ENCODE results near the gene CDK5R2.

Gene CDK5R2

DNA sequence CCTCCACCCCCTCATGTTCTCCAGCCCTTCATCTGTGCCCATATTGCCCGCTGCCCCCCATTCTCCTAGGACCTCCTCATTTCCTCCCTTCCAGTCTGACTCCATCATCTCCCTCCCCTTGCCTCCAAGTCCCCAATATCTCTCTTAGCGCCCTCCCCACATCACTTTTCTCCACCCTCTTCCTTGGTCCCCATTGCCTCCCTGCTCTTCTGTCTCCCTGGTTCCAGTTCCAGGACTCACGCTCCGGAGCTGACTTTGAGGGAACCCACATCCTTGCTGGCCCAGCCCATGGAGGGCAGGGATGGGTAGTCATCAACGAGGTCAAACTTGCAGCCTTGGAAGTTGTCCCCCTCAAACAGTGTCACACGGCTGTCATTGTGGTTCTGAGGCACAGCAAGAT is 31.1 kb downstream of the CDK5R2 start:
- FAIRE-seq = no peak

DNA sequence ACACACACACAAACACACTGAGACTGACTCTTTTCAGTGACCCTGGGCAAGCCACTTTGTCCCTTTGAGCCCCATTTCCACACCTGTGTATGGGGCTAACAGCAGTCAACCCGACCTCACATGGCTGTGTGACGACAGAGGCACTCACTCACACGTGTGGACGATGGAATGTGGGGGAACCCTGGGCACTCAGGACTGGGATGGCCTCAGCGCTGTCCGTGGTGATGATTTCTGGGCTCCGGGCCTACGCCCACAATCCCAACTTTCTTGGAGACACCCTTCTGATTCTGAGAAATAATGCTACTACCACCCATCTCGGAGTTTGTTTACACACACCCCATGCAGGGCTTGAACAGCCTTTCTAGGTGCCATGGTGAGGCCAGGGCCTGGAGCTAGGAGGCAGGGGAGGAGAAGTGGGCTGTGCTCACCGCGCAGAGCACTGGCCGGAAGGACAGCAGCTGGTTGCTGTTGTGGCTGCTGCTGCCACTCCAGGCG is 32.3 kb downstream of the CDK5R2 start:
- FAIRE-seq = no peak

DNA sequence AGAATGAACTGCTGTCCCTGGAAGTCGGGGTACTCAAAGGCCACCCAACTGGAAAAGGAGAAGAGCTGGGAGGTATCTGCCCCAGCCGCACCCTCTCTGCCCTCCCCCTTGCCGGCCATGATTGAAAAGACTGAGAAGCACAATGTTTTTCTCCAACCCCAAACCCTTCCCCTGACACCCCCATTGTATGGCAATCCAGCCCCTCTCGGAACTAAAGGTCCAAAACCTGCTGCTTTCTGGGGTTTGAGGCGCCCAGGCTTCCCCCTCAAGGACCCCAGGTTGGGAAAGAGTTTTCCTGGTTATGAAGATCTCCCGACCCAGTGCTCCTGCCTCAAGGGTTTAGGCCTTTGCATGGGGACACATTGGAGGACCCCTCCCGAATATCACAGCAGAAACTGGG is 32.7 kb downstream of the CDK5R2 start:
- FAIRE-seq = no peak

- FAIRE-seq = no peak
Observed at GRCh38 chr2:218992703-218993344, 33.4 kb downstream of the CDK5R2 start.

GRCh38 chr2:218993345-218994315 is 34.2 kb downstream of the CDK5R2 start, which contains the start of gene CRYBA2:
CRYBA2 (minus strand) TSS chr2:218993422; CDS start chr2:218993176, 246 bp downstream.
- FAIRE-seq = no peak

DNA sequence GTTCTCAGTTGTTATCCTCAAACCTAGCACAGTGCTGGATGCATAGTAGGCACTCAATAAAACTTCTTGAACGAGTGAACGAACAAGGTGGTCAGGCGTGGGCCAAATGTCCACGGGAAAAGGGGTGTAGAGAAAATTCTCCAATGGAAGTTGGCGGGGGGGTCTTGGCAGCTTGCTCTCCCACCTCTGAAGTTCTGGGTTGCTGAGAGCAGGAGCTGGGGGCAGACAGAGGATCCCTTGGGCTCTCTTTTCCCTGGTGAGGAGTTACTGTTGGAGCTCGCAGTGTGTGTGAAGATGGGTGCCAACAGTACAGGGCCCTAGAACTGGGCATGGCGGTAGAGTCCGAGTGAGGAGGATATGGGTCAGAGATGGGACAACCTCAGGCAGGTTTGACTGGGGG is 36.1 kb downstream of the CDK5R2 start:
- no peak for FAIRE-seq

DNA sequence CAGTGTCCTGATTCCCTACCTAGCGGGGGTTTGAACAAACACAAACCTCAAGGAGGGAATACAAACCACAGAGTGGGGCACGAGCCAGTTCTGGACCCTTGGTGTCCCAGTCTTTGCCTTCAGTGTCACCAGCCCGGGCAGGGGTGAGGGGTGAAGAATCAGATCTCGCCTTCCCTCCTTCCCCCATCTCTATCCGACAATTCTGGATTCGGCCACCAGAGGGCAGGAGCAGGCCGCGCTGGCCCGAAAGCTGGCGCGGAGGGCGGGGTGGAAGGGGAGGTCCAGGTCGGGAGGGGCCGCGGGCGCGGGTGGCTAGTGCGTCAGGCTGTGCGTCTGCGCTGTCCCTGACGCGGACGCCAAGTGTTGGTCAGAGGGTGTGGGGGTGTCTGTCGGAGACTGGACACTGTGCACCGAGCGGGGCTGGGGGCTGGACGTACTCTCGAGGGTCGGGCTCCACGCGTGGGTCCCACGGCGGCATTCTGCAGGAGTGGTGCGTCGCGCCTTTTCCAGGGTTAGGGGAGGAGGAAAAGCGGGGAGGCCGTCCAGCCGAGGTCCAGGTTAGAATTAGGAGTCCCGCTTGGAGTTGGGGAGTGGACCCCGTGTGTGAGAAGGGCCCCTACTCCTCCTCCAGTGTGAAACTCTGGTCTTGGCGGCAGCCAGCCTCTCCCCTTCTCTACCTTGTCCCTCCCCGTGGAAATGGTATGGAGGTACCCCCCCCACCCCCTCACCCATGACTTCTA is 36.7 kb downstream of the CDK5R2 start:
- FAIRE-seq = no peak

DNA sequence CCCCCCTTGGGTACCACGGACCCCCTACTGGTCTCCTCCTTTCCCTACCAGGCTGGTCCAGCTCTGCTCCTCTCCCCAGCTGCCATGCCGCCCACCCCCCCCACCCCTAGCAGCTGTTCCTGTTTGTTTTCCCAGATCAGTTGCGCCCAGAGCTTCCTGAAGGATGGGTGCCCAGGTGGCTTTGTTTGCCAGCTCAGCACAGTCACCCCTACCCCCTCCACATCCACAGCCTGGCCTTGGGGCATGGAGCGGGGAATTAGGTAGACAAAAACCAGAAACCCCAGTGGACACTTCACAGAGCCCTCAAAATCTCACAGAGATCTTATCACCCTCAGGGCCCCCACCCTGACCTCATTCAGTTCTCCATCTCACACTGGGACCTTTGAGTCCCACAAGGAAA is 37.5 kb downstream of the CDK5R2 start:
- no peak for FAIRE-seq

GRCh38 chr2:218997731-218998130 is 38.3 kb downstream of the CDK5R2 start:
- FAIRE-seq = no peak

GRCh38 chr2:218998414-218999002 is 39.0 kb downstream of the CDK5R2 start:
- FAIRE-seq = no peak

DNA sequence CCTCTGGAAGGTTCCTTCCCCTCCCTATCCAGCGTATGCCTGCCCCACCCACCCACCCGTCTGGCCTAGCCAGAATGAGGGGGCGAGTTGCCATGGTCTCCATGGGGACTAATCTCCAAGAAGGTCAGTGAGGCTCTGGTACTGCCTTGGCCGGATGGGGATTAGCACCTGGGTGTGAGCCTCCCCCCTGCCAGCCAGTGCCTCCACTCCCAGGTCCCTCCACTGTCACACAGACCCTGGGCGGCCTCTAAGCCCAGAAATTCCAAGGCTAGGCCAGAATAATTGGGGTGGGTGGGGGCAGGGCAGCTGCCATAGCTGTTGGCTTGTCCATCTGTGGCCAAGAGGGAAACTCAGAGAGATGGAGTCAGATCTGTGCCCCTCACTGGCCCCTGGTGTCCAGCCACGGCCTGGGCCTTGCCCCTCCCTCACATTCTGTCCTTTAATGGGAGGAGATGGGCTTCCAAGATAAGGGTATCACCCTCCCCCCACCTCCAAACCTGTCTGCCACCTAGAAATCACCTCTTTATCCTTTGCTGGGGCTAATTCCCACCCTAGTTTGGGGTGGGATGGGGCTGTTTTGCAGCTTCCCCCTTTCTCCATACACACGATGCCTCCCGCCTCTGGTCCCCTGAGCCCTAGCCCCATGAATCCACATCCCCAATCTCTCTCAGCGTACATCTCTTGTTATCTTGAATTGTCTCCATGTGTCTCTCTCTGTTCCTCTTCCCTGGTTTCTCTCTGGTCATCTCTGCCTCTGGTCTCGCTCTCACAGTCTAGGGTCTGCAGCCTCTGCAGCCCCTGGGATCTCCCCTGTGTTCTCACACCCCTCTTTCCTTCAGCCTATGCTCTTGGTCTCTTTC is 39.8 kb downstream of the CDK5R2 start:
- FAIRE-seq = no peak

DNA sequence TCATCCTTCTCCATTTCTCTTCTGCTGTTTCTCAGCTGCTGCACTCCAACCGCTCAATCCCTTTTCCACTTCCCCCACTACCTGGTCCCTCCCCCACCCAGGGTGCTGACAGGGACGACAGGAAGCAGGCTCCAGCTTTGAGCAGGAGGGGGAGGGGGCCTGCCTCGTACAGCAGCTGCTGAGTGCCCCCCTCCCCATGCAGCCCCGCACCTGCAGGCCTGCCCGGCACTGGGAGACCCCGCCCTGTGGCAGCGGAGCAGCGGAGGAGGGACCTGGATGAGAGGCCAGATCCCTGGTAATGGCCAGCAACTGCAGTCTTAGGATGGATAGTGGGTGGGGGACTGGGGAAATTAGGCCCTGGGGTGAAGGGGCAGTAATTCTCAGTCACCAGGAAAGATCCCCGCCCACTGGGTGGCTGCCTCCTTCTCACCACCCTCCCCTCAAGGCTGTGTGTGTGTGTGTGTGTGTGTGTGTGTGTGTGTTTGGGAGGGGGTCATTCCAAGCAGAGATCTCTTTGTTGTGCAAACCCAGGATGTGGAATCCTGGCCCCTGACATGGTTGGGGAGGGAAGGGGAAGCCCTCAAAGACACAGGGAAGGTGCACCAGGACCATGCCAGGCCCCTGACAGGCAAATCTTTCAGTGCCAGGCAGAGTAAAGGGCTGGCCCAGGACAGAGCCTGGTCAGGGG is 40.6 kb downstream of the CDK5R2 start:
- FAIRE-seq = no peak

GRCh38 chr2:219000569-219000960 is 41.1 kb downstream of the CDK5R2 start:
- FAIRE-seq = no peak

DNA sequence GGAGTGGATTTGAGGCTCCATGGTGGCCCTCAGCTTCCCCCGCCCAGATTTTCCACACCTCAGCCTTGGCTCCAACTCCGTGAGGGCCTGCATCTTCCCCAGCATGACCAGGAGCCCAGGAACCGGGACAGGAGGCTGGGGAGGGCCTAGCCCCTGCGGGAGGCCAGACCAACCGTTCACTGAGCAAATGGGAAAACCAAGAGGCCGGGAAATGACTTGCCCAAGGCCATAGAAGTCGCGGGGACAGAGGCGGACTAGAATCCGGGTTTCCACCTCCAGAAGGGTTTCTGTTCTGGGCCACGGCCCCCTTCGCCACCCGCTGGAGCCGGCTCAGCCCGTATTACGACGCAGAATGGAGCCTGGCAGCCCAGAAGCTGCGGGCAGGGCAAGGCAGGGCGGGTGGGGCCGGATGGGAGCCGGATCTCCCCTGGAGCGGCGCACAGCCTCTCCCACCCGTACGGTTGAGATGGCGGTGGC is 41.7 kb downstream of the CDK5R2 start:
- no peak for FAIRE-seq

DNA sequence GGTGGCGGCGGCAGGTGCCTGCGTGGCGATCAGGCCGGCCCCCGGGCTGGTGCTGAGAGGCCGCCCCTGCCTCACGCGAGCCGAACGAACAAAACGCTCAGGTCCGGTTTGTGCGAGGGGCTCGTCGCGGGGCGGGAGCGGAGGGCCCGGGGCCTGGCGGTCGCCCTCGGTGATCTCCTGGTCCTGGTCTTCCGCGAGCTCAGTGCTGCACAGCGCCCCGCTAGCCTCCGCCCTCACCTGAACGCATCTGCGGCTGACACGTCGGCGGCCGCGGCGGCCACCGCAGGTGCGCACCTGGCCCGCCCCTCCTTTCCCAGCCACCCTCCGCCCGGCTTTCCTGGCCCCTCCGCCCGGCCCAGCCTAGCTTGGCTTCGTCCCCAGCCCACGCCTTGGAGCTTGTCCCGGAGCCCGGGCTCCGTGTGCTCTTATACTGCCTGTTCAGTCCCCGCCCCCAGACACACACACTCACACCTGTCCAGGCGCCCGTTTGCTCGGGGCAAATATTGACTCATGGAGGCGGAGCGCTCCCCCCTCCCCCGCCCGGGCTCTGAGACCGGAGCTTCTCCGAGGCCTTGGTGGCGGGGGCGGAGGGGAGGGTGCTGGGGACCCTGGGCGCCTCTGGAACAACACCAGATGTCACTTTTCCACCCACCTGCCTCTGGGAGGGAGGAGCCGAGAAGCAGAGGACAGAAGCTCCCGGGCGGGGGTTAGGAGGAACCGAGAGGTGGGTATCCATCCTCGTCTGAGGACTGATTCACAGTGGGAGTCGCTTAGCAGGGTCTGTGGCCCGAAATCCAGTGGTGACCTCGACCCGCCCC is 42.3 kb downstream of the CDK5R2 start:
- no peak for FAIRE-seq

GRCh38 chr2:219002395-219003266 is 43.2 kb downstream of the CDK5R2 start:
- no peak for FAIRE-seq

DNA sequence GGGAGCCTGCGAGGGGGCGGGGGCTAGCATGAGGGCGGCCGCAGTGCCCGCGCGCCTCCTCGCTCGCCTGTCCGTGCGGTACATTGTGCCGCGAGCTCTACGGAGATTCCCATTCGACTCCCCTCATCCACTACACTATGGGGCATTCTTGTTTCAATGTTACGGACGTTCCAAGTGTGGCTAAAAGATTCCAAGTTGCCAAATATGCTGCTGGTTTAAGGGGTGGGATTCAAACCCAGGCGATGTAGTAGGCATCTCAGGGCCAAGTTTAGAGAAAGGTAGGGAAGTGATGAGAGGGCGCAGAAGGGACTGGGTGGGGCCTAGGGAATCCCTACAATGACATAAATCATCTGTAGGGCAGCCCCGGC is 43.8 kb downstream of the CDK5R2 start:
- FAIRE-seq = no peak

DNA sequence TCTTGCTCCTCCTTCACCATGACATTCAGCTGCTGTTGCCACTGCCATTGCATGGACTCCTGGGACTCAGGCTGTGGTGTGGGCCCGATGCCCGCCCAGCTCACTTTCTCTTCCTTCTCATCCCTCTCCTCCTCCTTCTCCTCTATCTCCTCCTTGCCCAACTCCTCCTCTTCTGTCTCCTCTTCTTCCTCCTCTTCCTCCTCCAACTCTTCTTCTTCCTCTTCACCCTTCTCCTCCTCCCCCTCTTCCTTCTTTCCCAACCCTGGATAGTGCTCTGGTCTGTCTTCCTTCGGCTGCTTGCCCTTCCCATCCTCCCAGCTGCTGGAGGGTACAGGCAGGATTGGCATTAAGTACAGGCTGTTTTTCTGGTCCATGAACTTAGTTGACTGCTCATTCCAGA is 44.5 kb downstream of the CDK5R2 start:
- FAIRE-seq = no peak

- FAIRE-seq = no peak
Observed at GRCh38 chr2:219009294-219009693, 49.8 kb downstream of the CDK5R2 start.
